CD1c-positive myeloid dendritic cell (primary cell): ENCODE data around the gene BTBD8.
A peak's percentile ranks its signal among the peaks of the same experiment; 100 is the strongest.

Experiments
- DNase-seq: peaks from one replicate; pipeline ENCODE4 v3.0.0-alpha.2; 2016; ENCODE audit errors: extremely low spot score

BTBD8 gene

DNA sequence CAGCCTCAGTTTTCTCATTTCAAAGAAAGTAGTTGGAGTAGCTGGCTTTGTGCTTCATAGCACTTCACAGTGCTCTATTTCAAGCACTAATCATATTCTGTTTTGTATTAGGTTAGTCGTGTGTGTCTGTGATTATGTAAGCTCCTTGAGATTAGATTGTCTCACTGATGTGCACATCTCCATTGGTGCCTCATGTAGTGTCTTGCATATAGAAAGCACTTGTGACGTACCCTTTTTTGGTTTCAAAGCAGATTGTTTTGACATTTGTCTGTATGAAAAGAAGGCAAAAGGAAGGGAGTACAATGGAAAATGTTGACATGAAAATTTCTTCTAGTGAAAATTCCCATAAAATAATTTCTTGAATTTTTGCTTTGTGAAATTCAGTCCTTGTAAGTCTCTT lies 13.9 kb downstream of the BTBD8 start:
- no peak for DNase-seq

DNA sequence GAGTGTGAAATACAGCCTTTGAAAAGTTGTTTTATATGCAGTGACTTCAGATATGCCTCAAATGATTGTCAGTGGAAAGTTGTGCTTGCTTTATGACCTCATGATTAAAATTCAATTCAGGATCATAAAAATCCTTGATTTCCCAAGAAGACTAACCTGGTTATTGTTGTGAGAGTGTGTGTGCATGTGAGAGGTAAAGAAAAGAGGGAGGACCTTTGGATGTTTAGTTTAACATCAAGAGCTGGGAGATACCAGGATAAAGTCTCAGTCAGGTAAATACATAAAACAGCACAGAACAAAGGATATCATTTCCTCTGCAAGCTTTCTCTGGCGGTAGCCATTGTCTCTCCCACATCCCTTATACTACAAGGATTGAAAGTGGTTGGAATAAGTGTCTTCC lies 14.4 kb downstream of the BTBD8 start:
- no peak for DNase-seq

DNA sequence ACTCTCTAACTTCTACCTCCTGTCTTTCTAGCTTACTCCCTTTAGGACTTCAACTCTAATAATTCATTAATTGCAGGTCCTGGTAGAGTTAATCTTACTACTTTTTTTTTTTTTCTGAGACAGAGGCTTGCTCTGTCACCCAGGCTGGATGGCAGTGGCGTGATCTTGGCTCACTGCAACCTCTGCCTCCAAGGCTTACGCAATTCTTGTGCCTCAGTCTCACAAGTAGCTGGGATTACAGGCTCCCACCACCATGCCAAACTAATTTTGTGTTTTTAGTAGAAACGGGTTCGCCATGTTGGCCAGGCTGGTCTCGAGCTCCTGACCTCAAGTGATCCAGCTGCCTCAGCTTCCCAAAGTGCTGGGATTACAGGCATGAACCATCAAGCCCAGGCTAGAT lies 15.7 kb downstream of the BTBD8 start:
- no peak for DNase-seq

DNA sequence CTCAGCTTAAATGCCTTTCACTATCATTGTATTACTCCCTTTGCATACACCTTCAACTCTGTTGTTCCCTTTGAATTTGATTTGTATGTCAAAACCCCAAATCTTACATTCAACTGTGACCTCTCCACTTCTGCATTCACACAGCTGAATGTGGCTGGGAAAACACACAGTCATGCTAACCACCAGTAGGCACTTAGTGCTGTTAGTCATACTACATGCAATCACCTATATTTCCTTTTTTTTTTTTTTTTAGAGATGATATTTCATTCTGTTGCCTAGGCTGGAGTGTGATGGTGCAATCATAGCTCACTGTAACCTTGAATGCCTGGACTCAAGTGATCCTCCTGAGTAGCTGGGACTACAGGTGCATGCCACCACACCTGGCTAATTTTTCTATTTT lies 16.2 kb downstream of the BTBD8 start:
- DNase-seq = peak; percentile 63

DNA sequence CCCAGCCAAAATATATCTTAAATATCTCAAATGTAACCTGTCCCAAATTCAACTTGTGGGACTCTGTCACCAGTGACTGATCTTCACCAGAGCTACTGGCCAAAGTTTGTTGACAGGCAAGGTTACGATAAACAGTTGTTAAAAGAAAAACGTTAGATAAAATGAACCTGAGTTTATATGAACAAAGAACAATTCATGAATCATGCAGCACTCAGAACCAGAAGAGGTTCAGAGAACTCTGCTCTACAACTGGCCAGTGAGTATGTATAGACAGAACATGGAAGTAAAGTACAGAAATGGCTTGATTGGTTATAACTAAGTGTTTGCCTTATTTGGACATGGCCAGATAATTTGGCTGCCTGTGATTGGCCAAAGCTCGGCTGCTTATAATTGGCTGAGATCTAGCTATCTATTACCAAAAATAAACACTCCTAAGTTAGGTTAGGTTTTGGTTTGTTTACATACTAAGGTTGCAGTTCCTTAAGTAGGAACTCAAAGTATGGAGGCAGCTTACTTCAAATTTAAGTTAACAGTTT lies 25.5 kb downstream of the BTBD8 start:
- no peak for DNase-seq

DNA sequence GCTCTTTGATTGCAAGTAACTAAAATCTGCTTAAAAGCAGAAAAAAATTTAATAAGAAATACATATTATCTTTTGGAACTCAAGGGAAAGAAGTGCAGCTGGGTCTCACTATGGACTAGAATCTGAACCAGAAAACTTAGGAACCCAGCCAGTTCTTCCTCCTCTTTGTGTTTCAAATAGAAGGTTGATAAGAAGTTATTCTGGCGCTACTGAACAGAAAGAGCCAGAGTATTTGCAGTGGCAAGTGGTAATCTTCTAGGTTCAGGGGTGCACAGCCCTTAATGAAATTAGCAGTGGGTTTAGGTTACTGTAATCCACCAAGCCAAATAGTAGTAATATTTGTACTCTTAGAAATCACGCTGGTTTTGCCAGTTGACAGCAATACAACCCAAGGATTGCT lies 28.5 kb downstream of the BTBD8 start:
- no peak for DNase-seq

DNA sequence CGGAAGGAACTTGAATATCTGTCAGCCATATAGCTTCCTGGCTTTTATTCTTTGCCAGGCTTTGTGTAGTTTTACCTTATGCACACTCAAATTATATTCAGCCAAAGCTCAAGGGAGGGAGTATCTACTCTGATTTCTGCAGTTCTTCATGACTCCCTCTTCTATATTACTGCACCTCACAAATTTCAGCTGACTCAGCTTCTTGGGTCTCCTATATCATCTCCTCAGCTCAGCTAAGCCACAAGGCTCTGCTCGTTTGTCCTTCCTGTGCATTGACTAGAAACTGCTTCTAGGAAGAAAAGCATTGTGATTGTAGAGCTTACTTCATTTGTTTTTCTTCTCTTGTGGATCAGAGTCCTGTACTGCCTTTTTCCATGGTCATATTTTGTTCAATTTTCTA lies 37.4 kb downstream of the BTBD8 start:
- no peak for DNase-seq

DNA sequence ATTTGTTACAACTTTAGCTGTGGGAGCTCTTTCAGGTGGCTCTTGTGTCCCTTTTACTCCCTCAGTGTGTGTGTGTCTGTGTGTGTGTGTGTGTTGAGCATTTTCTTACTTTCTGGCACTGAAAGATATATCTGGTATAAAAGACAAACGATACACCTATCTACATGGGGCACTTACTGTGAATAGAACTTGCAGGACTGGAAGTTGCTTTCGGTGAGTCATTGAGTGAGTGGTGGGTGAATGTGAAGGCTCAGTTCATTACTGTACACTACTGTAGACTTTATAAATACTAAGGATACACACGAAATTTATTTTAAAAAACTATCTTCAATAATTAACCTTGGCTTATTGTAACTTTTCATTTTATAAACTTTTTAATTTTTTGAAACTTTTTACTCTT lies 38.7 kb downstream of the BTBD8 start:
- no peak for DNase-seq

DNA sequence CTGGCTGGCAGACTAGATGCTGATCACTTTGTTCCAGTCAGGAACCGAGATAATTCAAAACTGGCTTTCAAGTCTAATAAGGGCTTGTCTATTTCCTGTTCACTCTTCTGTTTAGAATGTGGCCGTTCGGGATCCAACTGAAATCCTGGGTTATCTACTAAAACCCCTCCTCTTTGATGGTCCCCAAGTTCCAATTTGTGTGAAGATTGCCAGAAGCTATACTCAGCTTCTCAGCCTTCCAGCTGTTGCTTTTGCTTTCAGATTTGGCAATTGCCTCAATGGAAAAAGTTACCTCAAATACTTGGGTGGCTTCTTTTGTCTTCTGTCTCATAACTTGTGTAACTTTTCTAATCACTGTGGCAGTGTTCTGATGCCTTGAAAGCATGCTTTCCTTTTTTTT lies 43.7 kb downstream of the BTBD8 start:
- no peak for DNase-seq

DNA sequence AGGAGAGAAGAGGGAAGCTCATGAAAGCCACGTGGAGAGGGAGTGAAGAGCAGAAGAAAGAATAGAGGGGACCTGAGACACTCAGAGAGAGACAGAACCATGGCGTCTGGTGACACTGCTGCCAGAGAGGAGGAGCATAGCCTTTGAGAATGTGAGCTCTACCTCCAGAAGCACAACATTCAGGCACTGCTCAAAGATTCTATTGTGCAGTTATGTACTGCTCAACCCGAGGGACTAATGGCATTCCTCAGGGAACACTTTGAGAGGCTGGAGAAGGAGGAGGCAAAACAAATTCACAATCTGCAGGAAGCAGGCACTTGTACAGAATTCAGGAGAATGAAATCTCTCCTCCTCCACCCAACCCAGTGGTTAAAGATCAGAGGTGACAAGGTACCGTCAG lies 45.1 kb downstream of the BTBD8 start:
- no peak for DNase-seq

DNA sequence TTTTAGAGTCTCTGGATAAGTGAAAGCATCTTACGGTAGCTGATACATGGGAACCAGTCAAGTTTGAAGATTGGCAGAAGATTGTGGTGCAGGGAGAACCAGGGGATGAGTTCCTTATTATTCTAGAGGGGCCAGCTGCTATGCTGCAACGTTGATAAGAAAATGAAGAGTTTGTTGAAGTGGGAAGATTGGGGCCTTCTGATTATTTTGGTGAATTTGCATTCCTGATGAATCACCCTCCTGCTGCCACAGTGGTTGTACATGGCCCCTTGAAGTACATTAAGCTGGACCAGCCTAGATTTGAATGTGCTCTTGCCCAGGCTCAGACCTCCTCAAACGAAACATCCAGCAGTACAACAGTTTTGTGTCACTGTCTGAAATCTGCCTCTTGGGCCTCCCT lies 45.9 kb downstream of the BTBD8 start:
- no peak for DNase-seq

DNA sequence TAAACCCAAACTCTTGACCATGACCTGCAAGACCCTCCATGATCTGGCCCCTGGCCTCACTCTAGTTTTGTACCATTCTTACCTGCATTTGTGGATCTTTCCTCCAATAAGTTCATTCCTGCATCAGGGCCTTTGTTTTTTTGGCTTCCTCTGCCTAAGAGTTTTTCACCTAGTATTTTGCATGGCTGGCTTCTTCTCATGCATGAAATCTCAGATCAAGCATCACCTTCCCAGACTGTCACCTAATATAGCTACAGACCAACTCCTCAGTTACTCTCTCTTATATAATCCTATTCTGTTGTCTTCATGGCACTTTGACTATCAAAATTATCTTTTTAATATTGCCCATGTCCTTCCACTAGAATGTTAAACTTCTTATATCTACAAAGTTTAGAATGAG lies 54.2 kb downstream of the BTBD8 start:
- no peak for DNase-seq

DNA sequence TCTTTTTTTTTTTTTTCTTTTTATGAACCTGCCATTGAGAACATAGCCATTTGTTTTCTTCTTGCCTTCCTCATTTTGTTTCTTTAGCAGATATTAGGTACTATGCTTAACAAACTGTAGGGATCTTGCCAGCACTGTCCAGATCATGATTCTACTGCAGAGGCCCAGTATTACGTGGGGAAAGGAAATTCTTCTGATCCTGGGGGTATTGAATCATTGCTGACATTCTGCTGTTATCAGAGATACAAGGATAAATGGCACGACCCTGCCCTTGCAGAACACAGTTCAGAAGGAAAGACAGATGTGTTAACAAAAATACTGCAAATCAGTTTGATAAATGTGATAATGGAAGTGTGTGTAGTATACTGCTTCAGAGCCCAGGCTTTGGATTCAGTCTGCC lies 56.2 kb downstream of the BTBD8 start:
- no peak for DNase-seq

DNA sequence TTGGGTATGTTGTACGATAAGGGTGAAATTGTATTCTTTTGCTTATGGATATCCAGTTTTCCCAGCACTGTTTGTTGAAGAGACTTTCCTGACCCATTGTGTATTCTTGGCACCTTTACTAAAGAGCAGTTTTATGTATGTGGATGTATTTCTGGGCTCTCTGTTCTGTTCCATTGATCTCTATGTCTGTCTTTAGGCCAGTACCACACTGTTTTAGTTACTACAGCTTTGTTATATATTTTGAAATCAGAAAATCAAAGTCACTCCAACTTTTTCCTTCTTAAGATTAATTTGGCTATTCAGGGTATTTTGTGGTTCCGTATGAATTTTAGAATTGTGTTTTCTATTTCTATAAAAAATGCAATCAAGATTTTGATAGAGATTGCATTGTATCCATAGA lies 74.8 kb downstream of the BTBD8 start:
- no peak for DNase-seq

DNA sequence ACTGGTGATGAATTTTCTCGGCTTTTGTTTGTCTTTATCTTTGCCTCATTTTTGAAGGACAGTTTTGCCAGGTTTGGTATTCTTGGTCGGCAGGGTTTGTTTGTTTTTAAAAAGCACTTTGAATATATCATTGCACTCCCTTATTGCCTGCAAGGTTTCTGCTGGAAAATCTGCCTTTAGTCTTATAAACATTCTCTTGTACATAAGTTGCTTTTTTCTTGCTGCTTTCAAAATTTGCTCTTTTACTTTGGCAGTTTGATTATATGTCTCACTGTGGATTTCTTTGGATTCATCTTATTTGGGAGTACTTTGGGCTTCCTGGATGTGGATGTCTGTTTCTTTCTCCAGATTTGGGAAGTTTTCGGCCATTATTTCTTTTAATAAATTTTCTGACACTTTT lies 79.4 kb downstream of the BTBD8 start:
- DNase-seq = no peak

DNA sequence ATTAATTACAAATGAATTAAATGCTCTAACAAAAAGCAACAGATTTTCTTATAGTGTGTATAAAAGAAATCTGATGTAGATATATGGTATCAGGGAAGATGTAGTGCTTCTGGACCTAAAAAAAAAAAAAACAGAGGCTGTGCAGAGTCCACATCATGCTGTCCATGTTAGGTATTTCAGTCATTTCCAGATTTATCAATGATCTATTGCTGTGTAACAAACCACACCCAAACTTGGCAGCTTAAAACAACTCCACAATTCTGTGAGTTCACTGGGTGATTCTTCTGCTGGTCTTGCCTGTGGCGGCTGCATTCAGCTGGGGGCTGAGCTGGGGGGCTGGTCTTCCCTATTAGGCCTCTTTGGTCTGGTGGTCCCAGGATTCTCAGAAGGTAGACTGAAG lies 85.2 kb downstream of the BTBD8 start:
- DNase-seq = no peak

DNA sequence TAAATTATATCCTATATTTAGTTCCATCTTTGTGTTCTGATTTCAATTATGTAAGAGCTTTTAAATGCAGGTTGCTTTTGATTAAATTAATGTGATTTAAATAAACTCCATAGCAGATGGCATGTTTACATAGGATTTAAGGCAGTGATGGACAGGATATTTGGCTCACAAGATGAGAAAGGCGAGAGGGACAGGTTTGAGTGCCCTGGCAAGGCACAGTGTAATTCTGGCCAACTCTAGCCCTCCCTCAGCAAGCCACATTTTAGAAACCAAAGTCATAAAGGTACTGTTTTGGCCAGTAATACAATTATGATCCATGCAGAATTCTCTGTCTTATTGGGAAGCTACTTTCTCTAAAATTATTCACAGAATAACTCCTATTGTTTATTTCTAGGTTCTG lies 87.0 kb downstream of the BTBD8 start:
- no peak for DNase-seq

DNA sequence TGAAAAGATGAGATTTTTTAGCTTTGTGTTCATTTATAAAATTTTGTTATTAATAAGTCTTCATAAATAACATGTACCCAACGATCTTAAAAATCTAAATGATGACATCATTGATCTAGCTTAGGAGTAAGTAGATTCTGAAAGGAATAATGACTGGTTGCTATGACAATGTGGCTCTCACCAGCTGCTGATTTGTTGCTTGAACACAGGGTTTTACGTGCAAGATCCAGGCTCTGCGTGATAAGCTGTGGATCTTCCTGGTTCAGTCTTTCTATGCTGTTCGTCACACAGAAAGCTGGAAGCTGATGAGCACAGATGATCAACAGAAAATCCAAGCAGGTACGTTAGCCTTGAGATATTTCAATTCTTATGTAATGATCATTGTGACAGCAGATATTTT lies 88.5 kb downstream of the BTBD8 start:
- no peak for DNase-seq

DNA sequence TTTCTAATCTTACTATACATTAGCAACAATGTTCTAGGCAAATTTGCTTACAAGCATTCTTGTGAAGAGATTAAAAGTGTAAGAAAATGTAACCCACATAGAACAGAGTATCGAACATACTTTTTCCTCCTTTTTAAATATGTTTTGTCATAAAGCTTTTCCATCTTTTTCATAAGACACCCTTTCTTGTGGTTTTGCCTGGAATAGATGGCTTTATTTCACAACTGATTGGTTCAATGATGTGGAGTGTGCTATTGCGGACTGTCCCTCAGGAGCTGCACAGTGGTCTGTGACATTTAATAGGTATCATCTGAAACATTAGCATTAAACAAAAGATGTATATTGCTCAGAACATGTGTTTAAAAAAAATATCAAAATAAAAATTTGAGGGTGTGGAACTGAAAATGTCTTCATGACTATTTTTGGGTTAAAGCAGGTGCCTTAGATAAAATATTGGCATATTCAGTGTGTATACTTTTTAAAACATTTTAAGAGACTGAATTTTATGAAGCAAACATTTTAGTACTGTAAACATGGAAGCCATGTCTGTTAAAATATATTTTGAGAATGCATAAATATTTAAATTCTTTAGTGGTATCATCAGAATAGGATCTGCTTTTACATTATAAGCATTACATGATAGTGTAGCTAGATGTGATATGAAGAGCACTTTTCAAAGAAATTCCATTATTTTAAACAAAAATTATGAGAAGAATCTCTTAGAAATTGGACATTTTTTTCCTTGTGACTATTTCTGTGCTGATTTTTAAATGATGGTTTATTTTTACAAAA lies 89.3 kb downstream of the BTBD8 start:
- no peak for DNase-seq

DNA sequence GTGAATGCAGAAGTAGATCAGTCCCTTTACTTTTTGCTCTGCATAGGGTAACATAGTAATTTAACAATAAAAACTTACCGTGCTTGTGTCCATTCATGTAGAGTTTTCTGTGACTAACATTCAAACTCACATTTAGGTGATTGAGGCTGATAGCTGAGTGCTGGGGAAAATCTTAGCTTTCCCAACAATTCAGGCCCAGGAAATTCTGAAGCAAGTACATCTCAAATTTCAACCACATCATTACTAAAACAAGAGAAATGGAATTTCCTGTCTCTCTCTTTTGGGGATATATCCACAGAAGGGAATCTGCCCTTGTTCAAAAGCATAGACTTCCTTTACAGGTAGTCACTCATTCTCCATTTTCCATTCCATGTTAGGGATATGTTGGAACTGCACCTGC lies 104.5 kb downstream of the BTBD8 start:
- no peak for DNase-seq

DNA sequence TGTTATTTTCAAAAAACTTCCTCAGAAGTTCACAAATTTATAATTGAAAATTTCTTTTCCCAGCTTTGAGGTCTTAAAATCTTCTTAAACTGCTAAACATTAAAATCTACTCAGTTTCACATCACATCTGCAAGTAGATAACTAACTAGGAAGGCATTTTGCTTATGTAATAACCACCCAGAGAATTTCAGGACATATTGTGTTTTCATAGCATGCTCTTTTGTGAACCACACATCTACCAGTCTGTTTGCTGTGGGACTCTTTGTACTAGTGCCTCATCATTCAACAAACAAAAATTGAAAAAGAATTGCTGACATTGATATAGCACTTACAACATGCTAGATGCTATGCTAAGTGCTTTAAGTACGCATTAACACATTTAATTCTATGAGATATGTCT lies 105.9 kb downstream of the BTBD8 start:
- DNase-seq = no peak

DNA sequence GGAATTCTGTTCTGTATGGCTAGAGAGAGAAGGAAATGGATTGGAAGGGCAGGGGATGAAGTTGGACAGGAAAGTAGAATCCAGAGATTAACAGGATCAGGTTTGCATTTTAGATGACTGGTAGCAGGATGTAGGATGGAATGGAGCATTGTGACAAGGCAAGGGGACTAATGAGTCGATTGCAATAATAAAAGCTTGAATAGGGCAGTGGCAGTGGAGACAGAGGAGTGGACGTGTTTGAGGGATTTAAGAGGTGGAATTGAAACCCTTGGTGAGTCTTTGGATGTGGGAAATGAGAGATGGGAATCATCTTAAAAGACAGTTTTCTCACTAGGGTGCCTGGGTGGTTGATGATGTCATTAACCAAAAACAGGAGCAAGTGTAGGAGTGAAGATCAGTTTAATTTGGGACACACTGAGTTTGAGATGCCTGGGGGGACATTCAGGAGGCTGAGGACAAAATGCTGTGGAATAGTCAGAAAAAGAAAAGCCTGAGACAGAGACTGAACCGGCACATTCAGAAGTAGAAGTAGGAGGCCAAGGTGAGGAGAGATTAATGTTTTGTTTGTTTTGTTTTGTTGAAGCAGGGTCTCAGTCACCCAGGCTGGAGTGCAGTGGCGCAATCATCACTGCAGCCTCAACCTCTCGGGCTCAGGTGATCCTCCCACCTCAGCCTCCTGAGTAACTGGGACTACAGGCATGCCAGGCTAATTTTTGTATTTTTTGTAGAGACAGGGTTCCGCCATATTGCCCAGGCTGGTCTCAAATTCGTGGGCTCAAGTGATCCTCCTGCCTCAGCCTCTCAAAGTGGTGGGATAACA lies 108.5 kb downstream of the BTBD8 start:
- no peak for DNase-seq

DNA sequence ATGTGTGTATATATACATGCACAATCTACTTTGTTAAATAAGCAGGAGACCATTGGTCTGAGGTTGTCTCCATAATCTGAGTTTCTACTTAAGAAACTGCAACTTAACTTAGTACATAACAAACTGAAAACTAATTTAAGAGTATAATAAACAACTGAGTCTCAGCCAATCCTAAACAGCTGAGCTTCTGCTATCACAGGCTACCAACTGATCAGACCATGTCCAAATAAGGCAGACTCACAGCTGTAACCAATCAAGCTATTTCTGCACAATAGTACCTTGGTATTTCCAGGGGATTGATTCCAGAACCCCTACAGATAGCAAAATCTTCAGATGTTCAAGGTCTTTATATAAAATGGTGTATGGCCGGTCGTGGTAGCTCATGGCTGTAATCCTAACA lies 111.6 kb downstream of the BTBD8 start:
- DNase-seq = no peak
